ENCODE data around the gene SMARCE1.

SMARCE1 gene

GRCh38 chr17:40645291-40645690, 2.3 kb downstream of the SMARCE1 start:
- no peak for DNase-seq

DNA sequence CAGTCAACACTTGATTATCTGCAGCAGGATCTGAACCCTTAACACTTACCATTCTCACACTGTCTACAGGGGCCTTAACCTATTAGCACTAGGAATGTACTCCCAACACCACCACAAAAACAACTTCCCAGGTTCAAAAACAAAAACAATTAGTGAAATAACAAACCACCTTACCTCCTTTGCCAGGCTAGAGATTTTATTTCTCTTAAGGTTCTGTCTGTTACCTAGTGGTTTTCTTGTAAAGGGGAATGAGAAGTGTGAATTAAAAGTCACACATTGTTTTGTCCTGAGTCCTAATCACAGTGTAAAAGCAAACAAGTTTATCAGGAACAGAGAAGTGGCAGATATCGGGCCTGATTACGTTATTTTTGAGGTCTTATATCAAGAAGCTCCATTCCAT, 9.7 kb downstream of the SMARCE1 start:
- no peak for DNase-seq

GRCh38 chr17:40633871-40634270, 13.7 kb downstream of the SMARCE1 start:
- no peak for DNase-seq

GRCh38 chr17:40632216-40632615, 15.4 kb downstream of the SMARCE1 start:
- DNase-seq, result no peak

- DNase-seq, result no peak
These were observed 17.8 kb downstream of the SMARCE1 start for GRCh38 chr17:40629842-40630241.

DNA sequence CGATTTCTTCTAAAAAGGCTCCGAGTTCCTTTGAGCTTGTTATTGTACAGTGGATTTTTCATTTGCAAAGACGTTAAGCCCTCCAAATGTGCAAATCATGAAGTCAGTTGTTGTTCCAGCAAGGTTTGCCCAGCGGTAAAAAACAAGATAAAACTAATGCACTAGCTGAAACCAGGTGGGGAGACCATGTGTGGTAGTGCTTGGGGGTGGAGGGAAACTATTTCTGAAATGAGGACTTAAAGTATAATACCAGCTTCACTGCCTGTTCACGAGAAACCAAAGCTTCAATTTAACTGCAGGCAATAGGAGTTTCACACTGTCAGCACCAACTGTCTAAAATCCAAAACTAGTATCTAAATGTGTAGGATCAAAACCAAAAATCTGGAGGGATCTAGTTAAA, 22.3 kb downstream of the SMARCE1 start:
- DNase-seq, result no peak

GRCh38 chr17:40623419-40624210, 24.0 kb downstream of the SMARCE1 start:
- DNase-seq, result no peak

GRCh38 chr17:40622509-40622928, 25.1 kb downstream of the SMARCE1 start:
- no peak for DNase-seq

GRCh38 chr17:40621578-40621977, 26.0 kb downstream of the SMARCE1 start:
- no peak for DNase-seq

DNA sequence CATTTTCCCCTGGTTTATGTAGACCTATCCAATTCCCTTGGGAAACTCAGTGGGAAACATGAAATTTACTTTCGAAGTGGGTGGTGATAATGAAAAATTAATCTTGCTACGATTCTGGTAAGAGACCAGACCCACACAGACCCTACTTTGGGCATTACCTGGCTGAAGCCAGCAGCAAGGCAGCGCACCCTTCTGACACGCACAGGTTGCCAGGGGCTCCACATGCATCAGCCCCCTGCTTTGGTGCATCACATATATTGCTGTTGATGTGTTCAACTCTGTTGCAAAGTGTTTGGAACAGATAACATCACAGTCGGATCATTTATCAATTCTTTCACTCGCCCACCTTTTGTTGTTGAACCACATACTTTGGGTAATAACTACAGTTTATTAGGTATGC, 26.6 kb downstream of the SMARCE1 start:
- no peak for DNase-seq

GRCh38 chr17:40618754-40619625, 28.6 kb downstream of the SMARCE1 start:
- no peak for DNase-seq

DNA sequence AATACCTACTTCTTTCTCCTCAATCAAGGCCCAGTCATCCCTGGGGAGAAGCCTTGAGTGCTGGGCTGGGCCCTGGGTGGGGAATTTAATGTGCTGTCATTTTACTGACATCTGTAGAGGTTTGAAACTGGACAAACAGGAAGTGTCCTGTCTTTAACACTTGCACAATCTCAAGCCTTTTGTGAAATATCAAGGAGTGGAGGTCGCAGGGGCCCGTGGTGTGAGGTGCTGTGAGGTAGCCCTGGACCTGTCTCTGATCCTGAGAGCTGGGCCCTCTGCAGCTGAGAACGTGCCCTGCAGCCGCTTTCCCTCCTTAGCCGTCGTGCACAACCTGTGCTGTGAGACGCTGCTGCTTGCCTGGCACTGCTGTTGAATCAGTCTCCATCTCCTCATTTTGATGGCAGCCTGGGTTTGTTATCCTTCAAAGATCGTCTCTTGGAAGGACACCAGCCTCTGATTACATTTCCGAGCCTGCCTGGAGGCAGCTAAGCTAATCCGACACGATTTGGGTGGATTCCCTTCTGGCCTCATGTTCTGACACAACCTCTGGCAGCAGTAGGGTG, 29.9 kb downstream of the SMARCE1 start:
- no peak for DNase-seq

- no peak for DNase-seq
These were observed 31.0 kb downstream of the SMARCE1 start for GRCh38 chr17:40616592-40616991.

DNA sequence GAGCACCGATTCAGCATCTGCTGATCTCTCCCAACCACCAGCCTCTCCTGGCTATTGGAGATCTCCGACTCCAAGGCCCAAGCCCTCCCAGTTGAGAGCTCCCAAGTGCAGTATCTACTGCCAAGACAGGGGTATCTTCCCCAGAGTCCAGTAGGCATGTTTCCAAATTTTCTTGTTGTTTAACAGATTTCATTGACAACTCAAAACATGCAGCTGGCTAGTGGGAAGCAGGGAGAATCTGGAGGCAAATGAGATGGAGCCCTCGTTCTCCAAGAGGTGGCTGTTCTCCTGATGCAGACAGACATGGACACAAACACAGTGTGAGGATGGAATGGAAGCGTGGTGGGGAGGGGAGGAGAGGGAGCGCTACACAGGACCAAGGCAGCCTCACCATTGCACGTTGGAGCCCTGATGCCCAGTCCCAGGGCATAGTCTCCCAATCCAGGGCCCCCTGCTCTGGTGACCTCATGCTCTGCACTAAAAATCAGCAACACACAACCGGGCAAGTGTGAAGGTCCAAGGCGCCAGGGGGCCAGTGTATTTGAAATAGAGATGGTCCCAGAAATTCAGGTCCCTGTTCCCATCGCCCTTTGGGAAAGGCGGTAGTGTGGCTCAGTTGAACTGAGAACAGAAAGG, 31.7 kb downstream of the SMARCE1 start:
- DNase-seq, result no peak

- DNase-seq, result peak; percentile 41
These were observed 32.4 kb downstream of the SMARCE1 start for GRCh38 chr17:40615068-40615840.

DNA sequence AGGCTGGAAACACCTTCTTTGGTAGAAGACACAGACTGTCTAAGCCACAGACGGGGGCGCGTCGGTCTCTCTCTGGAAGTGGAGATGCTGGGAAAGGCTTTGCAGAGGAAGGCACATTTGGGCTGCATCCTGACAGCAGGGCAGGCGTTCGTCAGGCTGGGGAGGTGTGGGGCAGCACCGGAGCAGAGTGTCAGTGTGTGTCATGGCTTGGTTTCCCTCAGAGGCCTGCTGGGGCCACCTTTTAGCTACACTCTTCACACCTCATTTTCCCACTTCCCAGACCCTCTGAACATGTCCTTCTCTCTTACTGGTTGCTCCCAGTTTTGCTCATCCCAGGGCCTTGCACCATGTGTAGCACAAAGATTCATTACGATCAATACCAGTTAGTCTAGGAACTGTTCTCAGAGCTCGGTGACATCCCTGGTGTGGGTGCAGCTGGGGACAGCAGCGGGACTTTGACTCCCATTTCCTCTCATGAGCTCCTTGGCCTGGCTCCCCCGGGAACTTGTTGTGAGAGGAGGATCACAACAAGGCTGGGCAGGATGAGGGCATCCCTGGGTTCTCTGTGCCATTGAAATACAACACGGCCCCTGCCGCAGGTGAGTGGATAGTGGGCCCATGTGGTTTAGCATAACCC, 33.1 kb downstream of the SMARCE1 start:
- DNase-seq, result no peak

- DNase-seq, result no peak
These were observed 34.0 kb downstream of the SMARCE1 start for GRCh38 chr17:40613467-40614154.

GRCh38 chr17:40612599-40613244, 34.9 kb downstream of the SMARCE1 start:
- peak; percentile 74 for DNase-seq

DNA sequence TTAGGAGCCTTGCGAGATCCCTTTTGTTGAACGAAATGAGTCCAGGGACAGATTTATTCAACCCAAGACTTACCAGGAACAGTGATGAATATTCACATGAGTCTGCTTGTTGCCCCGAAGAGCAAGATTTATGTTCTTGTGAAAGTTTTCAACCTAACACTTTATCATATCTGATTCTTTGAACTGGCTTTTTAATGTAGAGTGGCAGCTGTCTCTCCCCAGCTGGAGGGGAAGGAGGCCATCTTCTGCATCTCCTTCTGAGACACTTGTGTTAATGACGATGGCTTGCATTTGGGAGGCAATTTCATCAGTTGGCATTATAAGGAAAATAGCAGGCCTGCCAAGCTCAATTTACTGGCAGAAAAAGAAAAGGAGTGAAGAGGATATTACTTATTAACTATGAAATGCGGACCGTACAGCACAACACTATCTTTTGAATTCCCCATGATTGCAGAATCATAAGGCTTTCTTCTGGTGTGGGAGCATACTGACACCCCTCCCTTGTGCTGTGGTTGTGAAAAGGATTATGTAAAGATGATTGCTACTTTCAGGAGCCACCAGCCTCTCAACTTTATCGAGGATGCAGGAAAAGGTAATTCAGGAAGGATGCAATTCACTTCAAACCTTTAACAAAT, 35.7 kb downstream of the SMARCE1 start:
- no peak for DNase-seq

DNA sequence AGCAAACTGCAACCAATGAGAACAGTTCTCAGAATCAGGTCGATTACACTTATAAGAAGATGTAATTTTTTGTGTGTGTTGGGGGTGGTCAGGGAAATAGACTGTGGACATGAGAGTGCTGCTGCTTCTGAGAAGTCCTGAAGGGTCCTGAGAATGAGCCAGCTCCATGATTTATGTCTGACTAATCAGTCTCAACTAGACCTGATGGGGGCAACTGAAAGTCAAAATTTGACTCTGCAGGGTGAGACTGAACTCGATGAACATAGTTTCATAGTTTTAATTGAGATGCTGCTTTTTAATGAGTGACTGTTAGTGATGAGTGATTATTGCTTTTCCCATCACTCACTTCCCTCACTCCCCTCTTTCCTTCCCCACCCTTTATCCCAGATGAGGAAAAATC, 37.3 kb downstream of the SMARCE1 start:
- DNase-seq, result no peak
